ENCODE data around the gene MYO1D.

GRCh38 chr17:32854207-32854606 is 22.7 kb downstream of the MYO1D start:
- no peak for TF ChIP-seq CTCF (IDR thresholded peaks at IDR 0.05; ENCODE audit: low read depth, low read length)
- TF ChIP-seq EZH2phosphoT487 (IDR thresholded peaks at IDR 0.05; ENCODE audit: low read depth) = no peak

Data from OCI-LY3 (cell line).